CD8-positive, alpha-beta memory T cell (primary cell): ENCODE data around the gene LINGO3. TPM values are rescaled to one million over a fixed set of nuclear protein-coding genes. Genes with fewer than 3 reads are reported as not detected.

Experiments used
- CTCF ChIA-PET: fragments of 350-600 bp; sonication (Branson Sonifier 250); formaldehyde crosslinking; loops from one replicate; lab custom pipeline; 2021; ENCODE audit warnings: antibody characterized with exemption; lab: Charles Lee
- POLR2A ChIA-PET: fragments of 350-600 bp; sonication (Branson Sonifier 250); formaldehyde crosslinking; loops from one replicate; lab custom pipeline; 2021; ENCODE audit warnings: antibody characterized with exemption; lab: Charles Lee
- DNase-seq, 5 donors: peaks; one replicate each; pipeline versions ENCODE4 v3.0.0 to v3.0.0-alpha.2; 2020 to 2022; ENCODE audit warnings: mixed read lengths in 1 of 5
- H3K27ac ChIP-seq: one replicate; pipeline ENCODE4 v1.7.0; 2013; ENCODE audit warnings: low read depth, mild to moderate bottlenecking, low read length, moderate library complexity
- H3K27me3 ChIP-seq: 2 replicates; pipeline ENCODE4 v1.7.0; 2013; ENCODE audit warnings: low read length, mild to moderate bottlenecking; ENCODE audit not compliant: insufficient read depth, poor library complexity, severe bottlenecking
- H3K36me3 ChIP-seq: 2 replicates; pipeline ENCODE4 v1.7.0; 2013; ENCODE audit warnings: mild to moderate bottlenecking, low read length, moderate library complexity; ENCODE audit not compliant: insufficient read depth
- H3K4me1 ChIP-seq: 2 replicates; pipeline ENCODE4 v1.7.0; 2013; ENCODE audit warnings: mild to moderate bottlenecking, low read length, moderate library complexity; ENCODE audit not compliant: insufficient read depth
- H3K4me3 ChIP-seq: 2 replicates; pipeline ENCODE4 v1.7.0; 2013; ENCODE audit warnings: mild to moderate bottlenecking, low read length
- H3K9me3 ChIP-seq: 2 replicates; pipeline ENCODE4 v1.7.0; 2013; ENCODE audit warnings: mild to moderate bottlenecking, low read length
- H3K27ac Mint-ChIP-seq, 8 donors: one replicate each; pipeline ENCODE4 v1.8.0; 2020 to 2021; ENCODE audit warnings: mixed read lengths in 8 of 8, mild to moderate bottlenecking in 6 of 8, inconsistent platforms in 3 of 8, moderate library complexity in 3 of 8
- H3K27me3 Mint-ChIP-seq, 2 donors: one replicate each; pipeline ENCODE4 v1.8.0; 2020 to 2021; ENCODE audit warnings: mixed read lengths in 2 of 2, mild to moderate bottlenecking in 1 of 2, moderate library complexity in 1 of 2
- H3K36me3 Mint-ChIP-seq, 3 donors: one replicate each; pipeline ENCODE4 v1.8.0; 2020 to 2021; ENCODE audit warnings: mixed read lengths in 3 of 3, inconsistent platforms in 1 of 3, mild to moderate bottlenecking in 1 of 3
- H3K4me1 Mint-ChIP-seq, 3 donors: one replicate each; pipeline ENCODE4 v1.8.0; 2020 to 2021; ENCODE audit warnings: mixed read lengths in 3 of 3, inconsistent platforms in 1 of 3, mild to moderate bottlenecking in 1 of 3
- H3K4me3 Mint-ChIP-seq, 7 donors: one replicate each; pipeline ENCODE4 v1.8.0; 2020 to 2021; ENCODE audit warnings: mixed read lengths in 7 of 7, mild to moderate bottlenecking in 6 of 7, moderate library complexity in 4 of 7, inconsistent platforms in 2 of 7
- H3K9me3 Mint-ChIP-seq, 5 donors: one replicate each; pipeline ENCODE4 v1.8.0; 2020 to 2022; ENCODE audit warnings: mixed read lengths in 5 of 5, mild to moderate bottlenecking in 3 of 5, moderate library complexity in 2 of 5, inconsistent platforms in 1 of 5
- polyA plus RNA-seq: library from polyadenylated mRNA; unstranded; fragments of 300-500 nt; fragmentation: Illumina TruSeq; gene quantifications from one replicate; pipeline ENCODE4 v1.2.3, GENCODE V29; 2021
- total RNA-seq, 2 experiments: library from RNA; stranded (reverse); gene quantifications; one replicate each; pipeline ENCODE4 v1.2.3, GENCODE V29; 2021

Gene LINGO3
- total and polyA plus RNA-seq, 3 experiments from 2014 or later: 0.09 to 9.2 (median 0.15) TPM

- CTCF ChIA-PET: no interaction called here
- H3K36me3 ChIP-seq: no peaks in the 10 kb centered on the region
Observed at GRCh38 chr19:2337329-2337707, 29.4 kb upstream of the LINGO3 start.

GRCh38 chr19:2336528-2337328, 28.8 kb upstream of the LINGO3 start:
- Mint-ChIP-seq H3K9me3 (no peaks in the 10 kb centered on the region), H3K27ac (peak overlapping the region in 1 of 8 donors; percentile 81), H3K36me3 (peaks cover 0 to 18% (median 0%) of the 10 kb centered on the region in 3 donors), H3K27me3 (no peaks in the 10 kb centered on the region), H3K4me1 (peaks cover 7 to 17% (median 9%) of the 10 kb centered on the region in 3 donors), H3K4me3 (no peak overlapping the region)
- ChIA-PET CTCF (no interaction called here), POLR2A (no interaction called here)
- no peaks in the 10 kb centered on the region for H3K27me3 ChIP-seq
- H3K4me3 ChIP-seq: no peak overlapping the region
- H3K4me1 ChIP-seq: peaks cover 12% of the 10 kb centered on the region
- no peak overlapping the region for H3K27ac ChIP-seq
- H3K36me3 ChIP-seq: no peaks in the 10 kb centered on the region
- no peaks in the 10 kb centered on the region for H3K9me3 ChIP-seq
- peak in 1 of 5 donors; percentile 42 for DNase-seq

More at GRCh38 chr19:2337329-2337707, 29.4 kb upstream of the LINGO3 start:
- H3K4me1 ChIP-seq: peaks cover 6% of the 10 kb centered on the region
- H3K9me3 Mint-ChIP-seq: no peaks in the 10 kb centered on the region
- H3K27me3 Mint-ChIP-seq: no peaks in the 10 kb centered on the region
- no peak overlapping the region for H3K27ac Mint-ChIP-seq
- H3K27ac ChIP-seq: no peak overlapping the region
- POLR2A ChIA-PET: no interaction called here
- H3K27me3 ChIP-seq: no peaks in the 10 kb centered on the region
- peaks cover 0 to 20% (median 0%) of the 10 kb centered on the region in 3 donors for H3K36me3 Mint-ChIP-seq
- H3K9me3 ChIP-seq: no peaks in the 10 kb centered on the region
- H3K4me3 ChIP-seq: no peak overlapping the region
- no peak for DNase-seq
- H3K4me1 Mint-ChIP-seq: peaks cover 7 to 11% (median 9%) of the 10 kb centered on the region in 3 donors
- H3K4me3 Mint-ChIP-seq: no peak overlapping the region

GRCh38 chr19:2335848-2336247, 27.9 kb upstream of the LINGO3 start:
- Mint-ChIP-seq H3K27me3 (no peaks in the 10 kb centered on the region), H3K36me3 (peaks cover 0 to 14% (median 0%) of the 10 kb centered on the region in 3 donors), H3K4me3 (peak overlapping the region in 1 of 7 donors; percentile 12), H3K9me3 (no peaks in the 10 kb centered on the region), H3K4me1 (peaks cover 7 to 24% (median 9%) of the 10 kb centered on the region in 3 donors), H3K27ac (peak overlapping the region in 5 of 8 donors; percentile 15 to 86 (median 81))
- Histone ChIP-seq H3K4me3 (no peak overlapping the region), H3K27ac (no peak overlapping the region), H3K36me3 (no peaks in the 10 kb centered on the region), H3K27me3 (no peaks in the 10 kb centered on the region), H3K4me1 (peaks cover 20% of the 10 kb centered on the region), H3K9me3 (no peaks in the 10 kb centered on the region)
- ChIA-PET CTCF (no interaction called here), POLR2A (no interaction called here)
- DNase-seq: no peak

- POLR2A ChIA-PET: interaction anchor here (0.5 kb wide), 1 partner anchor 1232 kb away, joined by 3 read pairs; no protein-coding TSS in a partner anchor
- H3K27me3 Mint-ChIP-seq: peaks cover 0 to under 1% of the 10 kb centered on the region in 2 donors
Observed at GRCh38 chr19:2334986-2335846, 27.3 kb upstream of the LINGO3 start.

GRCh38 chr19:2334426-2334825, 26.5 kb upstream of the LINGO3 start:
- no peaks in the 10 kb centered on the region for H3K27me3 ChIP-seq
- CTCF ChIA-PET: no interaction called here
- no peak overlapping the region for H3K27ac ChIP-seq
- Mint-ChIP-seq H3K36me3 (peaks cover 0 to 17% (median 0%) of the 10 kb centered on the region in 3 donors), H3K27me3 (peaks cover 0 to 2% of the 10 kb centered on the region in 2 donors), H3K4me1 (peaks cover 14 to 37% (median 17%) of the 10 kb centered on the region in 3 donors), H3K9me3 (no peaks in the 10 kb centered on the region), H3K27ac (peak overlapping the region in 1 of 8 donors; percentile 26), H3K4me3 (no peak overlapping the region)
- H3K4me1 ChIP-seq: peaks cover 28% of the 10 kb centered on the region
- POLR2A ChIA-PET: no interaction called here
- H3K4me3 ChIP-seq: no peak overlapping the region
- no peaks in the 10 kb centered on the region for H3K9me3 ChIP-seq
- DNase-seq: no peak
- no peaks in the 10 kb centered on the region for H3K36me3 ChIP-seq

More at GRCh38 chr19:2334986-2335846, 27.3 kb upstream of the LINGO3 start:
- no peak overlapping the region for H3K27ac ChIP-seq
- H3K36me3 Mint-ChIP-seq: peaks cover 0 to 14% (median 0%) of the 10 kb centered on the region in 3 donors
- H3K9me3 ChIP-seq: no peaks in the 10 kb centered on the region
- H3K4me3 Mint-ChIP-seq: peak overlapping the region in 1 of 7 donors; percentile 12
- peak overlapping the region in 4 of 8 donors; percentile 15 to 90 (median 60) for H3K27ac Mint-ChIP-seq
- H3K4me1 ChIP-seq: peaks cover 24% of the 10 kb centered on the region
- no peaks in the 10 kb centered on the region for H3K9me3 Mint-ChIP-seq
- no peaks in the 10 kb centered on the region for H3K36me3 ChIP-seq
- peaks cover 9 to 30% (median 11%) of the 10 kb centered on the region in 3 donors for H3K4me1 Mint-ChIP-seq
- H3K27me3 ChIP-seq: no peaks in the 10 kb centered on the region
- no peak overlapping the region for H3K4me3 ChIP-seq
- DNase-seq: peak in 1 of 5 donors; percentile 51
- CTCF ChIA-PET: no interaction called here

GRCh38 chr19:2333807-2334211, 25.9 kb upstream of the LINGO3 start:
- Mint-ChIP-seq H3K4me1 (peaks cover 18 to 42% (median 21%) of the 10 kb centered on the region in 3 donors), H3K27ac (peak overlapping the region in 1 of 8 donors; percentile 89), H3K27me3 (peaks cover 0 to 2% of the 10 kb centered on the region in 2 donors), H3K36me3 (peaks cover 0 to 17% (median 0%) of the 10 kb centered on the region in 3 donors), H3K9me3 (no peaks in the 10 kb centered on the region), H3K4me3 (no peak overlapping the region)
- no peaks in the 10 kb centered on the region for H3K36me3 ChIP-seq
- no peaks in the 10 kb centered on the region for H3K9me3 ChIP-seq
- H3K4me3 ChIP-seq: no peak overlapping the region
- ChIA-PET CTCF (no interaction called here), POLR2A (no interaction called here)
- H3K4me1 ChIP-seq: peaks cover 33% of the 10 kb centered on the region
- no peaks in the 10 kb centered on the region for H3K27me3 ChIP-seq
- H3K27ac ChIP-seq: no peak overlapping the region
- DNase-seq: no peak

- CTCF ChIA-PET: no interaction called here
- DNase-seq: peak in 1 of 5 donors; percentile 45
- Mint-ChIP-seq H3K4me3 (no peak overlapping the region), H3K4me1 (peaks cover 21 to 45% (median 23%) of the 10 kb centered on the region in 3 donors), H3K27ac (peak overlapping the region in 1 of 8 donors; percentile 89), H3K36me3 (peaks cover 0 to 17% (median 2%) of the 10 kb centered on the region in 3 donors), H3K27me3 (peaks cover 0 to 2% of the 10 kb centered on the region in 2 donors), H3K9me3 (no peaks in the 10 kb centered on the region)
- no peak overlapping the region for H3K27ac ChIP-seq
- peaks cover 33% of the 10 kb centered on the region for H3K4me1 ChIP-seq
- no peaks in the 10 kb centered on the region for H3K9me3 ChIP-seq
- H3K36me3 ChIP-seq: no peaks in the 10 kb centered on the region
- no peaks in the 10 kb centered on the region for H3K27me3 ChIP-seq
- no peak overlapping the region for H3K4me3 ChIP-seq
- POLR2A ChIA-PET: no interaction called here
Observed at GRCh38 chr19:2333027-2333806, 25.3 kb upstream of the LINGO3 start.
